ENCODE results near the gene MAP2K3.
"Not testable (repeated sequence)": the region's sequence is repeated elsewhere in the genome, so short reads cannot be mapped to it uniquely, and the experiment has no call there.

Gene MAP2K3

GRCh38 chr17:21297026-21297520 is 12.6 kb downstream of the MAP2K3 start:
- no peak for DNase-seq (ENCODE audit: low read depth)

GRCh38 chr17:21297597-21297996 is 13.1 kb downstream of the MAP2K3 start:
- no peak for DNase-seq (ENCODE audit: low read depth)

GRCh38 chr17:21298056-21298982 is 13.8 kb downstream of the MAP2K3 start:
- no peak for DNase-seq (ENCODE audit: low read depth)

- no peak for DNase-seq (ENCODE audit: low read depth)
Measured at GRCh38 chr17:21298983-21299519, 14.5 kb downstream of the MAP2K3 start.

GRCh38 chr17:21299981-21300600 is 15.6 kb downstream of the MAP2K3 start:
- no peak for DNase-seq (ENCODE audit: low read depth)

GRCh38 chr17:21300601-21301571 is 16.4 kb downstream of the MAP2K3 start:
- DNase-seq (ENCODE audit: low read depth): no peak

GRCh38 chr17:21301593-21302550 is 17.4 kb downstream of the MAP2K3 start:
- no peak for DNase-seq (ENCODE audit: low read depth)

- DNase-seq (ENCODE audit: low read depth): no peak
Measured at GRCh38 chr17:21302711-21303425, 18.4 kb downstream of the MAP2K3 start.

GRCh38 chr17:21303441-21304065 is 19.0 kb downstream of the MAP2K3 start:
- no peak for DNase-seq (ENCODE audit: low read depth)

GRCh38 chr17:21304091-21304490 is 19.6 kb downstream of the MAP2K3 start:
- no peak for DNase-seq (ENCODE audit: low read depth)

GRCh38 chr17:21304551-21305151 is 20.1 kb downstream of the MAP2K3 start:
- DNase-seq (ENCODE audit: low read depth): not testable (repeated sequence)

GRCh38 chr17:21305431-21306180 is 21.1 kb downstream of the MAP2K3 start:
- DNase-seq (ENCODE audit: low read depth): not testable (repeated sequence)

GRCh38 chr17:21306611-21307272 is 22.2 kb downstream of the MAP2K3 start:
- DNase-seq (ENCODE audit: low read depth): not testable (repeated sequence)

- DNase-seq (ENCODE audit: low read depth): not testable (repeated sequence)
Measured at GRCh38 chr17:21307273-21307625, 22.7 kb downstream of the MAP2K3 start.

GRCh38 chr17:21308931-21309381 is 24.4 kb downstream of the MAP2K3 start:
- DNase-seq (ENCODE audit: low read depth): not testable (repeated sequence)

GRCh38 chr17:21310061-21310765 is 25.7 kb downstream of the MAP2K3 start:
- DNase-seq (ENCODE audit: low read depth): not testable (repeated sequence)

All from stromal cell of bone marrow (primary cell).